Adrenal gland (tissue), 12 donors: Measurements from ENCODE around the gene UCHL3. TPM values are rescaled to one million over a fixed set of nuclear protein-coding genes. Genes with fewer than 3 reads are reported as not detected.
"Not testable (repeated sequence)": the region's sequence is repeated elsewhere in the genome, so short reads cannot be mapped to it uniquely, and the experiment has no call there.

Experiments
- DNase-seq, 7 donors: peaks; one replicate each; pipeline ENCODE4 v3.0.0-alpha.2; 2019 to 2020
- H3K27ac ChIP-seq, 5 donors: fragments of 200-600 bp; sonication (generic) in 4 of 5; 1 replicate in 3 of 5; 2 replicates in 2 of 5; pipeline versions ENCODE4 v1.5.1 to v1.8.0; 2016 to 2020; ENCODE audit warnings: mild to moderate bottlenecking in 1 of 5
- H3K27me3 ChIP-seq: fragments of 200-600 bp; 2 replicates; pipeline ENCODE4 v1.8.0; 2021
- H3K36me3 ChIP-seq, 2 donors: fragments of 200-600 bp; replicated peaks in 1 of 2; 1 replicate in 1 of 2; 2 replicates in 1 of 2; pipeline versions ENCODE4 v1.5.1 to v1.8.0; 2018 to 2022
- H3K4me1 ChIP-seq, 2 donors: fragments of 200-600 bp; replicated peaks in 1 of 2; 1 replicate in 1 of 2; 2 replicates in 1 of 2; pipeline versions ENCODE4 v1.5.1 to v1.8.0; 2018 to 2021
- H3K4me3 ChIP-seq, 4 donors: fragments of 200-600 bp; sonication (generic) in 3 of 4; one replicate each; pipeline ENCODE4 v1.5.1; 2016 to 2018
- H3K9me3 ChIP-seq, 3 donors: fragments of 200-600 bp; sonication (generic) in 1 of 3; replicated peaks in 1 of 3; 1 replicate in 2 of 3; 2 replicates in 1 of 3; pipeline versions ENCODE4 v1.5.1 to v1.8.0; 2016 to 2021
- CTCF ChIP-seq, 6 experiments: fragments of 450-650 bp in 4 of 6; fragments of 200-600 bp in 2 of 6; sonication (generic) in 1 of 6; IDR thresholded peaks; 1 replicate in 5 of 6; 2 replicates in 1 of 6; pipeline versions ENCODE4 v1.5.1 to v1.8.0; 2016 to 2021; ENCODE audit warnings: antibody characterized with exemption in 6 of 6, mild to moderate bottlenecking in 2 of 6, moderate library complexity in 1 of 6
- POLR2A ChIP-seq, 2 donors: fragments of 450-650 bp; IDR thresholded peaks; one replicate each; pipeline ENCODE4 v1.6.1; 2017; ENCODE audit warnings: antibody characterized with exemption in 2 of 2, mild to moderate bottlenecking in 2 of 2, moderate library complexity in 1 of 2
- WGBS, 4 donors: extraction: QIAGEN DNeasy Blood & Tissue Kit in 2 of 4; methylation state at CpG; one replicate each; pipeline versions ENCODE4 v1.1.5 to v1.1.7; 2013 to 2017; 5-methylcytosine and 5-hydroxymethylcytosine counted together
- intact Hi-C, 2 donors: fragments of 100-400 bp; cut with DNase I; formaldehyde crosslinking; loops; one replicate each; pipeline versions ENCODE4 v1.14.1 to v1.15.0; 2022 to 2023
- polyA plus RNA-seq, 3 donors: library from polyadenylated mRNA; stranded (reverse); fragments of 200-250 nt in 2 of 3; fragments of 350-450 nt in 1 of 3; fragmentation: Illumina TruSeq in 1 of 3; extraction: RNeasy Lipid Tissue Mini Kit (QIAGEN cat#74804) in 1 of 3; gene quantifications; one replicate each; pipeline ENCODE4 v1.2.3, GENCODE V29; 2013 to 2014
- total RNA-seq, 9 donors: library from RNA; depleted of rRNA in 4 of 9; stranded (reverse); fragments of >200 nt in 4 of 9; fragments of 120-200 nt in 1 of 9; fragmentation: NEBNext Ultra II Directional in 1 of 9; extraction: Animal tissue kit (Norgen Biotek cat#: 25700) in 1 of 9; gene quantifications; one replicate each; pipeline versions ENCODE4 v1.1.0 to v1.2.4, GENCODE V29; 2013 to 2023
- donor health status: healthy with polysubstance abuse.
- donor health status: Bipolar disorder and iron deficiency.
- donor health status: DM: yes; HTN: yes; CAD: no.
- donor health status: DM: no; HTN: no; CAD: no.
- donor health status: DM: no; HTN: no; CAD: no.
- donor health status: DM: yes; HTN: yes; CAD: no.

The UCHL3 gene
- total and polyA plus RNA-seq, 12 donors: 33.5 to 183 (median 62.7) TPM

DNA sequence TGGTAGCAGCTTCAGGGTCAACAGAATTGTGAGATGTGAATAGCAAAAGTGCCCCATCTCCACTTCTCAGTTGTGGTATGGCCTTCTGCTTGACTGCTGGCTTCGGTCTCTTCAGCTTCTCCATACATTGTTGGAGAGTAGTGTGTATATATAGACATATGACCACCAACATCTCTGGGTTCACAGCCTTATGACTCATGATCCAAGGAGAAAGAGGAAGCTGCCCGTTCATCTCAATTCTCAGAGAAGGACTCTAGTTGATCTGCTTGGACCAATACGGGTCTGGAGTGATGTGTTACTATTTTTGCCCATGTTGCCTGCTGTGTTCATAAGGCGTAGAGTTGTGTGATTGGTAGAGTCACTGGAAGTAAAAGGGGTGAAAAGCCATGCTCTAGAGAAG lies 8.3 kb upstream of the UCHL3 start:
- Histone ChIP-seq H3K4me1 (peaks cover 0 to 55% of the 10 kb centered on the region in 2 donors), H3K27me3 (no peaks in the 10 kb centered on the region), H3K9me3 (no peaks in the 10 kb centered on the region), H3K36me3 (no peaks in the 10 kb centered on the region), H3K27ac (peak overlapping the region; percentile 29 to 61 (median 52)), H3K4me3 (no peak overlapping the region)
- 50 to 66% (median 54%) methylated on average over 4 of the region's 4 CpGs for WGBS, 4 donors
- TF ChIP-seq POLR2A (IDR thresholded peaks at IDR 0.05) (no peak), CTCF (IDR thresholded peaks at IDR 0.05) (no peak)
- intact Hi-C loops: loop anchor here in 1 of 2 donors (10.0 kb wide), 1 partner anchor 56 kb away; the partner anchor contains the start of gene TBC1D4
- DNase-seq: no peak

- Histone ChIP-seq H3K27ac (peak overlapping the region; percentile 5 to 67 (median 64)), H3K36me3 (no peaks in the 10 kb centered on the region), H3K4me1 (peaks cover 0 to 55% of the 10 kb centered on the region in 2 donors), H3K4me3 (no peak overlapping the region), H3K27me3 (no peaks in the 10 kb centered on the region), H3K9me3 (no peaks in the 10 kb centered on the region)
- WGBS, 4 donors: 29 to 67% (median 58%) methylated on average over 1 of the region's 1 CpG
- intact Hi-C loops: loop anchor here in 1 of 2 donors (10.0 kb wide), 1 partner anchor 57 kb away; the partner anchor contains the start of gene TBC1D4
- peak in 6 of 7 donors; percentile 46 to 76 (median 68) for DNase-seq
- TF ChIP-seq CTCF (IDR thresholded peaks at IDR 0.05) (no peak), POLR2A (IDR thresholded peaks at IDR 0.05) (no peak)
Measured at GRCh38 chr13:75541961-75542360, 7.6 kb upstream of the UCHL3 start.

DNA sequence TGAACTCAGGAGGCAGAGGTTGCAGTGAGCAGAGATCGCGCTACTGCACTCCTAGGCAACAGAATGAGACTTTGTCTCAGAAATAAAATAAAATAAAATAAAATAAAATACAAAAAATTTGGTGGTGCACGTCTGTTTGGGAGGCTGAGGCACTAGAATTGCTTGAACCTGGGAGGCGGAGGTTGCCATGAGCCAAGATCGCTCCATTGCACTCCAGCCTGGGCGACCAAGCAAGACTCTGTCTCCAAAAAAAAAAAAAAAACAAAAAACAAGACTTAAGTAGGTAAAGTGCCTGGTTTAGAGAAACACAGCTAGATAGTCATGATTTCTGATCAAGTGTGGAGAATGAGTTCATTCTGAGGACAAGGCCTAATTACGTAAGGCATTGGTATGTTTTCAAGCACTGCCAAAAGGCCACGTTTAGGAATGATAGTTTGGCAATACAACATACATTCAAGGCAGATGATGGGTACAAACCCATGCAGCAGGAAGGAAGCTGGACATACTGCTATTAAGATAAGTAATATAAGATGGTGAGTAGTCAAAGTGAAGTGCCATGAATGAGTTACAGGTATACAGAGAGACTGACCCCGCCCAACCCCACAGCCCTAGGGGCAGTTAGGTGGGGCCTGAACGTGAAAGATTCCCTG lies 4.8 kb upstream of the UCHL3 start:
- Histone ChIP-seq H3K4me1 (peaks cover 0 to 60% of the 10 kb centered on the region in 2 donors), H3K36me3 (no peaks in the 10 kb centered on the region), H3K9me3 (no peaks in the 10 kb centered on the region), H3K27ac (peak overlapping the region in 4 of 5 donors; percentile 42 to 70 (median 60)), H3K4me3 (no peak overlapping the region), H3K27me3 (no peaks in the 10 kb centered on the region)
- no peak for TF ChIP-seq POLR2A (IDR thresholded peaks at IDR 0.05)
- TF ChIP-seq CTCF (IDR thresholded peaks at IDR 0.05): no peak
- intact Hi-C loops: loop anchor here in 1 of 2 donors (10.0 kb wide), 1 partner anchor 60 kb away; the partner anchor contains the start of gene TBC1D4
- 63 to 74% (median 70%) methylated on average over 10 of the region's 10 CpGs for WGBS, 4 donors
- peak in 4 of 7 donors; percentile 38 to 64 (median 44) for DNase-seq

GRCh38 chr13:75545386-75545785 lies 4.2 kb upstream of the UCHL3 start:
- intact Hi-C loops: loop anchor here in 1 of 2 donors (10.0 kb wide), 1 partner anchor 61 kb away; the partner anchor contains the start of gene TBC1D4
- WGBS, 4 donors: 83 to 93% (median 87%) methylated on average over 14 of the region's 14 CpGs
- not testable (repeated sequence) for DNase-seq, H3K36me3 ChIP-seq, H3K4me3 ChIP-seq, H3K9me3 ChIP-seq, H3K27me3 ChIP-seq
- H3K4me1 ChIP-seq: peaks cover 0 to 62% of the 10 kb centered on the region in 2 donors
- H3K27ac ChIP-seq: peak overlapping the region in 3 of 5 donors; percentile 42 to 70 (median 69)
